Measurements from ENCODE around the gene ZSWIM4.

DNA sequence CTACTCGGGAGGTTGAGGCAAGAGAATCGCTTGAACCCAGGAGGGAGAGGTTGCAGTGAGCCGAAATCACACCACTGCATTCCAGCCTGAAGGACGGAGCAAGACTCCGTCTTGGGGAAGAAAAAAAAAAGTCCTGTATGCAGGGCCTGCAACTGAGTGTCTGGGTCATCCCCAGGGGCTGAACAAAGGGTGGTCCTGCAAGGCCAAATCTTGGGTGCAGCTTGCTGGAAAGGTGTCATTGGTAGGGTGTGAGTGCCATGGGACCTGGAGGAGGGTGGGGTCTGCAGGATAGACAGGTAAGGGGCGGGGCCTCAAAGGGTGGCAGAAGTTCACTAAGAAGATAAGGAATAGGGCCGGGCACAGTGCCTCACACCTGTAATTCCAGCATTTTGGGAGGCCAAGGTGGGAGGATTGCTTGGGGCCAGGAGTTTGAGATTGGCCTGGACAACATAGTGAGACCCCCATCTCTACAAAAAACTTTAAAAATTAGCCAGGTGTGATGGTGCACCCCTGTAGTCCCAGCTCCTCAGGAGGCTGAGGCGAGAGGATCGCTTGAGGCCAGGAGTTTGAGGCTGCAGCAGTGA lies 31.5 kb downstream of the ZSWIM4 start:
- TF ChIP-seq, protein P1, sequence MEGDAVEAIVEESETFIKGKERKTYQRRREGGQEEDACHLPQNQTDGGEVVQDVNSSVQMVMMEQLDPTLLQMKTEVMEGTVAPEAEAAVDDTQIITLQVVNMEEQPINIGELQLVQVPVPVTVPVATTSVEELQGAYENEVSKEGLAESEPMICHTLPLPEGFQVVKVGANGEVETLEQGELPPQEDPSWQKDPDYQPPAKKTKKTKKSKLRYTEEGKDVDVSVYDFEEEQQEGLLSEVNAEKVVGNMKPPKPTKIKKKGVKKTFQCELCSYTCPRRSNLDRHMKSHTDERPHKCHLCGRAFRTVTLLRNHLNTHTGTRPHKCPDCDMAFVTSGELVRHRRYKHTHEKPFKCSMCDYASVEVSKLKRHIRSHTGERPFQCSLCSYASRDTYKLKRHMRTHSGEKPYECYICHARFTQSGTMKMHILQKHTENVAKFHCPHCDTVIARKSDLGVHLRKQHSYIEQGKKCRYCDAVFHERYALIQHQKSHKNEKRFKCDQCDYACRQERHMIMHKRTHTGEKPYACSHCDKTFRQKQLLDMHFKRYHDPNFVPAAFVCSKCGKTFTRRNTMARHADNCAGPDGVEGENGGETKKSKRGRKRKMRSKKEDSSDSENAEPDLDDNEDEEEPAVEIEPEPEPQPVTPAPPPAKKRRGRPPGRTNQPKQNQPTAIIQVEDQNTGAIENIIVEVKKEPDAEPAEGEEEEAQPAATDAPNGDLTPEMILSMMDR (IDR thresholded peaks at IDR 0.05): no peak
- no peak for TF ChIP-seq ZFX (IDR thresholded peaks at IDR 0.05; ENCODE audit: borderline replicate concordance)
